Duodenal mucosa (tissue), 2 donors: ENCODE data around the gene SHMT1.
"Not testable (repeated sequence)": the region's sequence is repeated elsewhere in the genome, so short reads cannot be mapped to it uniquely, and the experiment has no call there.

ENCODE experiments used
- H3K27ac ChIP-seq: one replicate; pipeline ENCODE4 v1.7.0; 2013; ENCODE audit warnings: low read depth, low read length
- H3K27me3 ChIP-seq, 2 donors: one replicate each; pipeline ENCODE4 v1.7.0; 2013; ENCODE audit warnings: low read length in 2 of 2, control low read depth in 1 of 2; ENCODE audit not compliant: insufficient read depth in 2 of 2, control insufficient read depth in 1 of 2
- H3K36me3 ChIP-seq, 2 donors: one replicate each; pipeline ENCODE4 v1.7.0; 2013; ENCODE audit warnings: low read length in 2 of 2, control low read depth in 1 of 2; ENCODE audit not compliant: insufficient read depth in 2 of 2, control insufficient read depth in 1 of 2
- H3K4me1 ChIP-seq, 2 donors: one replicate each; pipeline ENCODE4 v1.7.0; 2013; ENCODE audit warnings: low read length in 2 of 2, control low read depth in 1 of 2; ENCODE audit not compliant: insufficient read depth in 2 of 2, control insufficient read depth in 1 of 2
- H3K4me3 ChIP-seq, 2 donors: one replicate each; pipeline ENCODE4 v1.7.0; 2013; ENCODE audit warnings: low read length in 2 of 2, low read depth in 1 of 2
- H3K9ac ChIP-seq, 2 donors: one replicate each; pipeline ENCODE4 v1.7.0; 2013; ENCODE audit warnings: low read length in 2 of 2, low read depth in 1 of 2
- H3K9me3 ChIP-seq, 2 donors: one replicate each; pipeline ENCODE4 v1.7.0; 2013; ENCODE audit warnings: low read length in 2 of 2, control low read depth in 1 of 2; ENCODE audit not compliant: control insufficient read depth in 1 of 2

The SHMT1 gene

GRCh38 chr17:18363101-18364049 is at the start of gene SHMT1:
Gene SHMT1 (minus strand): TSS chr17:18363550. CDS start chr17:18355981, 7,569 bp downstream.
- no peaks in the 10 kb centered on the region for H3K27me3 ChIP-seq
- no peaks in the 10 kb centered on the region for H3K9me3 ChIP-seq
- H3K4me3 ChIP-seq: peak within 1 kb of the TSS; percentile 85 to 97
- peak within 1 kb of the TSS; percentile 77 for H3K27ac ChIP-seq
- H3K4me1 ChIP-seq: peaks cover 0 to 10% of the 10 kb centered on the region in 2 donors
- peak within 1 kb of the TSS; percentile 75 to 79 for H3K9ac ChIP-seq
- no peaks in the 10 kb centered on the region for H3K36me3 ChIP-seq

- H3K4me1 ChIP-seq, H3K27ac ChIP-seq, H3K9me3 ChIP-seq, H3K36me3 ChIP-seq, H3K27me3 ChIP-seq, H3K4me3 ChIP-seq, H3K9ac ChIP-seq: not testable (repeated sequence)
Observed at GRCh38 chr17:18412001-18412538, 48.7 kb upstream of the SHMT1 start.

- peak overlapping the region; percentile 20 for H3K27ac ChIP-seq
- H3K36me3 ChIP-seq: not testable (repeated sequence)
Observed at GRCh38 chr17:18411377-18411864, 48.1 kb upstream of the SHMT1 start.

GRCh38 chr17:18410736-18411135 is 47.4 kb upstream of the SHMT1 start:
- not testable (repeated sequence) for H3K9me3 ChIP-seq, H3K4me1 ChIP-seq, H3K9ac ChIP-seq, H3K27ac ChIP-seq, H3K27me3 ChIP-seq, H3K36me3 ChIP-seq, H3K4me3 ChIP-seq

More at GRCh38 chr17:18411377-18411864, 48.1 kb upstream of the SHMT1 start:
- H3K9ac ChIP-seq, H3K4me1 ChIP-seq, H3K9me3 ChIP-seq, H3K27me3 ChIP-seq: not testable (repeated sequence)
- H3K4me3 ChIP-seq: peak overlapping the region in 1 of 2 donors; percentile 54

GRCh38 chr17:18409321-18409720 is 46.0 kb upstream of the SHMT1 start:
- not testable (repeated sequence) for H3K27me3 ChIP-seq, H3K9me3 ChIP-seq, H3K27ac ChIP-seq, H3K4me3 ChIP-seq, H3K36me3 ChIP-seq, H3K9ac ChIP-seq, H3K4me1 ChIP-seq

GRCh38 chr17:18408906-18409305 is 45.6 kb upstream of the SHMT1 start:
- H3K27ac ChIP-seq, H3K9me3 ChIP-seq, H3K4me1 ChIP-seq, H3K36me3 ChIP-seq, H3K27me3 ChIP-seq, H3K4me3 ChIP-seq, H3K9ac ChIP-seq: not testable (repeated sequence)

- H3K27me3 ChIP-seq, H3K27ac ChIP-seq, H3K36me3 ChIP-seq, H3K4me3 ChIP-seq, H3K9ac ChIP-seq, H3K4me1 ChIP-seq, H3K9me3 ChIP-seq: not testable (repeated sequence)
Observed at GRCh38 chr17:18403604-18404003, 40.3 kb upstream of the SHMT1 start.

GRCh38 chr17:18403166-18403565 is 39.8 kb upstream of the SHMT1 start:
- not testable (repeated sequence) for H3K9me3 ChIP-seq, H3K36me3 ChIP-seq, H3K4me1 ChIP-seq, H3K27me3 ChIP-seq, H3K27ac ChIP-seq, H3K4me3 ChIP-seq, H3K9ac ChIP-seq

GRCh38 chr17:18401872-18402590 is 38.7 kb upstream of the SHMT1 start:
- not testable (repeated sequence) for H3K9me3 ChIP-seq, H3K27ac ChIP-seq, H3K27me3 ChIP-seq, H3K9ac ChIP-seq, H3K4me3 ChIP-seq, H3K4me1 ChIP-seq, H3K36me3 ChIP-seq

- not testable (repeated sequence) for H3K9me3 ChIP-seq, H3K4me3 ChIP-seq, H3K4me1 ChIP-seq, H3K36me3 ChIP-seq, H3K9ac ChIP-seq, H3K27me3 ChIP-seq, H3K27ac ChIP-seq
Observed at GRCh38 chr17:18388728-18389127, 25.4 kb upstream of the SHMT1 start.
